HepG2 (cell line): ENCODE results near the gene GPT2. TPM values are rescaled to one million over a fixed set of nuclear protein-coding genes. Genes with fewer than 3 reads are reported as not detected.

Experiments
- E2F5 ChIP-seq: sonication (generic); formaldehyde crosslinking; conservative IDR thresholded peaks from 2 replicates; pipeline ENCODE4 v1.4.0; 2020; ENCODE audit warnings: missing genetic modification reagents
- FOXC1 ChIP-seq: sonication (generic); formaldehyde crosslinking; IDR thresholded peaks from 2 replicates; pipeline ENCODE4 v1.8.0; 2022; ENCODE audit warnings: mild to moderate bottlenecking, missing genetic modification reagents, borderline replicate concordance
- FOXO1 ChIP-seq: sonication (generic); formaldehyde crosslinking; IDR thresholded peaks from 2 replicates; pipeline ENCODE4 v1.4.0; 2020; ENCODE audit warnings: missing genetic modification reagents
- HES4 ChIP-seq: sonication (generic); formaldehyde crosslinking; IDR thresholded peaks from 2 replicates; pipeline ENCODE4 v1.9.0; 2021; ENCODE audit warnings: mild to moderate bottlenecking, missing genetic modification reagents, borderline replicate concordance
- HMG20A ChIP-seq: IDR thresholded peaks from 2 replicates; pipeline ENCODE4 v1.6.1; 2016; ENCODE audit warnings: borderline replicate concordance
- PITX1 ChIP-seq: sonication (generic); formaldehyde crosslinking; IDR thresholded peaks from 2 replicates; pipeline ENCODE4 v1.5.1; 2020; ENCODE audit warnings: mild to moderate bottlenecking, missing genetic modification reagents
- ZFP91 ChIP-seq: sonication (generic); formaldehyde crosslinking; IDR thresholded peaks from 2 replicates; pipeline ENCODE4 v1.9.0; 2022; ENCODE audit warnings: missing genetic modification reagents, mild to moderate bottlenecking, borderline replicate concordance
- ZGPAT ChIP-seq: IDR thresholded peaks from 2 replicates; pipeline ENCODE4 v1.6.1; 2016; ENCODE audit warnings: mild to moderate bottlenecking
- ZKSCAN1 ChIP-seq: fragments of 150-350 bp; IDR thresholded peaks from 2 replicates; pipeline ENCODE4 v1.6.1; 2014; ENCODE audit warnings: low read length
- ZKSCAN8 ChIP-seq: IDR thresholded peaks from 2 replicates; pipeline ENCODE4 v1.6.1; 2016; ENCODE audit warnings: borderline replicate concordance, missing genetic modification reagents, missing compliant biosample characterization
- ZNF136 ChIP-seq: sonication (generic); formaldehyde crosslinking; IDR thresholded peaks from 2 replicates; pipeline ENCODE4 v1.8.1; 2022; ENCODE audit warnings: low read depth, mild to moderate bottlenecking, moderate library complexity, missing genetic modification reagents
- ZNF441 ChIP-seq: sonication (generic); formaldehyde crosslinking; IDR thresholded peaks from 2 replicates; pipeline ENCODE4 v1.7.0; 2021; ENCODE audit warnings: missing genetic modification reagents, borderline replicate concordance
- ZNF512B ChIP-seq: sonication (generic); formaldehyde crosslinking; IDR thresholded peaks from 2 replicates; pipeline ENCODE4 v1.5.1; 2020; ENCODE audit warnings: missing genetic modification reagents, mild to moderate bottlenecking, borderline replicate concordance
- ZNF550 ChIP-seq: sonication (generic); formaldehyde crosslinking; IDR thresholded peaks from 2 replicates; pipeline ENCODE4 v1.4.0; 2020; ENCODE audit warnings: mild to moderate bottlenecking, missing genetic modification reagents, borderline replicate concordance
- ZSCAN9 ChIP-seq: IDR thresholded peaks from 2 replicates; pipeline ENCODE4 v1.6.1; 2016; ENCODE audit warnings: borderline replicate concordance
- polyA plus RNA-seq, 8 experiments: library from polyadenylated mRNA; depleted of rRNA in 3 of 8; stranded (reverse) in 7 of 8; unstranded in 1 of 8; fragments of >200 nt; fragmentation: Illumina TruSeq in 4 of 8; extraction: Trizol in 4 of 8; gene quantifications; 2 replicates each; pipeline versions ENCODE4 v1.2.1 to v1.2.3, GENCODE V29; 2011 to 2016; ENCODE audit warnings: low read depth in 4 of 8, missing spikeins in 1 of 8, mixed read lengths in 1 of 8; ENCODE audit not compliant: insufficient read depth in 1 of 8
- total RNA-seq, 5 experiments: library from RNA; depleted of rRNA; stranded (reverse); fragments of >200 nt; fragmentation: Illumina TruSeq; extraction: Trizol; gene quantifications; 2 replicates each; pipeline ENCODE4 v1.2.3, GENCODE V29; 2016; ENCODE audit warnings: low read depth in 1 of 5
- TF ChIP-seq, protein P1 (sequence below): sonication (generic); formaldehyde crosslinking; IDR thresholded peaks from 2 replicates; pipeline ENCODE4 v1.9.0; 2021; ENCODE audit warnings: missing genetic modification reagents, borderline replicate concordance
- TF ChIP-seq, protein P2 (sequence below): IDR thresholded peaks from 2 replicates; pipeline ENCODE4 v1.6.1; 2016; ENCODE audit warnings: low read depth, borderline replicate concordance

GPT2 gene
- total and polyA plus RNA-seq, 2 of the 13 experiments (the other 11 are each of a cell fraction or from before 2014, with no cell fraction given), result 138 to 267 TPM

DNA sequence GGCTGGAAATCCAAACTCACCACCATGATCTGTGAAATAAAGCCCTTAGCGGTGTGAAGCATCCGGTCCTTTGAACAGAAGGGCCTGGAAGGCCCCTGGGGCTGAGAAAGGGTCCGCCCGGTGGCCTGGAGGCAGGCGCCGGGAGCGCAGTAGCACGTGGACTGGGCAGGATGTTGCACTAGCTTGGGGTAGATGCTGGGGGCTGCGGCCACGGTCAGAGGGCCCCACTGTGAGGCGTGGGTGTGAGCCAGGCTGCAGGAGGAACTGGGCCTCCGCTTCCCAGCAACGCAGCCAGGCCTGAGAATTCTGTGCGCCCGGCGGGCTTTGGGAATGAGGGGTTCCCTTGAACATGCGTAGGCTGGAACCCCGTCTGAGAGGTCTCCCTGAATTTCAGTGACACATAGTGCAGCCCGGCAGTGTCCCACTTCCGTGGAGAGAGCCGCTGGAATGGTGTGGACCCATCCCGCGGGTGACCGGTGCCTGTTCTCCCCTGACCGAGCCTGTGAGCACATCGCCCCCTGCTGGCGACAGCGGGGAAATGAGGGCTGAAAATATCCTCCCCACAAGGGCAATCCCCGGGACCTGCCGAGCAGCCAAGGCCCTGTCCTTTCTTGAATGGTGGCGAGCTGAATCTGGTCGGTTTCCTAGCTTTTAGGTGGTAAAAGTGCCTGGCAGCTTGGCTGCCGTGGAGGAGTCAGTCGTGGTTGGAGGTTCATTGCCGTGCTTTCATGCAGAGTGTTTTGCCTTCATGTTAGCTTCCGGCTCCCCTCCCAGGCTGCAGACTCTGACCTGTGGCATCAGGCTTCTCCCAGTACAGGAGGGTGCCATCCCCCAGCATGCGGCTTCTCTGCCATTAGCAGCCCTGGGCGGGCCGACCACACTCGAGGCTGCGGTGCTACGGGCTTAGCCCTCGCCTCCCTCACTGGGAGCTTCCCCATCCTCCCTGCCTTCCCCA lies 45.5 kb downstream of the GPT2 start (continued):
- TF ChIP-seq, protein P1, sequence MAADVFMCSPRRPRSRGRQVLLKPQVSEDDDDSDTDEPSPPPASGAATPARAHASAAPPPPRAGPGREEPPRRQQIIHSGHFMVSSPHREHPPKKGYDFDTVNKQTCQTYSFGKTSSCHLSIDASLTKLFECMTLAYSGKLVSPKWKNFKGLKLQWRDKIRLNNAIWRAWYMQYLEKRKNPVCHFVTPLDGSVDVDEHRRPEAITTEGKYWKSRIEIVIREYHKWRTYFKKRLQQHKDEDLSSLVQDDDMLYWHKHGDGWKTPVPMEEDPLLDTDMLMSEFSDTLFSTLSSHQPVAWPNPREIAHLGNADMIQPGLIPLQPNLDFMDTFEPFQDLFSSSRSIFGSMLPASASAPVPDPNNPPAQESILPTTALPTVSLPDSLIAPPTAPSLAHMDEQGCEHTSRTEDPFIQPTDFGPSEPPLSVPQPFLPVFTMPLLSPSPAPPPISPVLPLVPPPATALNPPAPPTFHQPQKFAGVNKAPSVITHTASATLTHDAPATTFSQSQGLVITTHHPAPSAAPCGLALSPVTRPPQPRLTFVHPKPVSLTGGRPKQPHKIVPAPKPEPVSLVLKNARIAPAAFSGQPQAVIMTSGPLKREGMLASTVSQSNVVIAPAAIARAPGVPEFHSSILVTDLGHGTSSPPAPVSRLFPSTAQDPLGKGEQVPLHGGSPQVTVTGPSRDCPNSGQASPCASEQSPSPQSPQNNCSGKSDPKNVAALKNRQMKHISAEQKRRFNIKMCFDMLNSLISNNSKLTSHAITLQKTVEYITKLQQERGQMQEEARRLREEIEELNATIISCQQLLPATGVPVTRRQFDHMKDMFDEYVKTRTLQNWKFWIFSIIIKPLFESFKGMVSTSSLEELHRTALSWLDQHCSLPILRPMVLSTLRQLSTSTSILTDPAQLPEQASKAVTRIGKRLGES, result no peak
- no peak for TF ChIP-seq ZNF512B (CRISPR knock-in tag)
- peak; percentile 77; the same call in 1 of the 2 replicates for TF ChIP-seq ZFP91 (CRISPR knock-in tag)
- TF ChIP-seq FOXC1 (CRISPR knock-in tag), result peak; percentile 55; the same call in 1 of the 2 replicates
- TF ChIP-seq ZNF136 (CRISPR knock-in tag), result no peak
- TF ChIP-seq ZGPAT (CRISPR knock-in tag), result 0 out of 2 replicates have a peak, but pooled peaks have one; percentile 34
- TF ChIP-seq ZSCAN9 (CRISPR knock-in tag), result no peak
- TF ChIP-seq ZKSCAN1, result no peak
- no peak for TF ChIP-seq ZKSCAN8 (CRISPR knock-in tag)
- no peak for TF ChIP-seq ZNF441 (CRISPR knock-in tag)
- TF ChIP-seq ZNF550, result no peak
- TF ChIP-seq HMG20A (CRISPR knock-in tag), result no peak
- TF ChIP-seq HES4 (CRISPR knock-in tag), result no peak; the same call in 1 of the 2 replicates
- 0 out of 2 replicates have a peak, but pooled peaks have one; percentile 34 for TF ChIP-seq PITX1 (CRISPR knock-in tag)
- no peak; the same call in 1 of the 2 replicates for TF ChIP-seq E2F5 (CRISPR knock-in tag)
- TF ChIP-seq FOXO1 (CRISPR knock-in tag), result no peak
- TF ChIP-seq, protein P2, sequence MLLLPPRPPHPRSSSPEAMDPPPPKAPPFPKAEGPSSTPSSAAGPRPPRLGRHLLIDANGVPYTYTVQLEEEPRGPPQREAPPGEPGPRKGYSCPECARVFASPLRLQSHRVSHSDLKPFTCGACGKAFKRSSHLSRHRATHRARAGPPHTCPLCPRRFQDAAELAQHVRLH, result no peak
